Measurements from ENCODE around the gene CDKN1C.

The CDKN1C gene

GRCh38 chr11:2881076-2881980 lies 4.2 kb downstream of the CDKN1C start:
- no peak overlapping the region for H3K4me2 ChIP-seq (ENCODE audit: low read depth, low read length, poor library complexity, severe bottlenecking)
- no peaks in the 10 kb centered on the region for H4K20me1 ChIP-seq (ENCODE audit: low read depth, low read length)
- H3F3A ChIP-seq (ENCODE audit: insufficient read depth): no peaks in the 10 kb centered on the region
- no peak overlapping the region for H2AFZ ChIP-seq (ENCODE audit: low read depth, low read length, severe bottlenecking)
- no peaks in the 10 kb centered on the region for H3K79me2 ChIP-seq (ENCODE audit: insufficient read depth, low read length)
- no peaks in the 10 kb centered on the region for H3K9me2 ChIP-seq (replicated peaks; ENCODE audit: insufficient read depth, low read length)
- H3K9me3 ChIP-seq (ENCODE audit: insufficient read depth, low read length): no peaks in the 10 kb centered on the region
- no peak overlapping the region for H3K27ac ChIP-seq (ENCODE audit: low read depth, low read length)
- H3K4me3 ChIP-seq (ENCODE audit: insufficient read depth, low read length, poor library complexity, severe bottlenecking): no peak overlapping the region
- TF ChIP-seq CTCF (IDR thresholded peaks at IDR 0.05; ENCODE audit: insufficient read depth, low read length, poor library complexity, severe bottlenecking) (no peak), EZH2phosphoT487 (conservative IDR thresholded peaks at IDR 0.05; ENCODE audit: low read length) (no peak)
- H3K36me3 ChIP-seq (ENCODE audit: low read length): no peaks in the 10 kb centered on the region
- no peak overlapping the region for H3K9ac ChIP-seq (ENCODE audit: low read length)
- no peaks in the 10 kb centered on the region for H3K27me3 ChIP-seq (ENCODE audit: low read length)

- Histone ChIP-seq H3K79me2 (ENCODE audit: insufficient read depth, low read length) (no peaks in the 10 kb centered on the region), H3K4me3 (ENCODE audit: insufficient read depth, low read length, poor library complexity, severe bottlenecking) (no peak overlapping the region), H3K9me3 (ENCODE audit: insufficient read depth, low read length) (no peaks in the 10 kb centered on the region), H4K20me1 (ENCODE audit: low read depth, low read length) (no peaks in the 10 kb centered on the region), H3F3A (ENCODE audit: insufficient read depth) (no peaks in the 10 kb centered on the region), H3K9ac (ENCODE audit: low read length) (no peak overlapping the region), H2AFZ (ENCODE audit: low read depth, low read length, severe bottlenecking) (no peak overlapping the region), H3K9me2 (replicated peaks; ENCODE audit: insufficient read depth, low read length) (no peaks in the 10 kb centered on the region), H3K27ac (ENCODE audit: low read depth, low read length) (no peak overlapping the region), H3K27me3 (ENCODE audit: low read length) (no peaks in the 10 kb centered on the region), H3K36me3 (ENCODE audit: low read length) (no peaks in the 10 kb centered on the region), H3K4me2 (ENCODE audit: low read depth, low read length, poor library complexity, severe bottlenecking) (no peak overlapping the region)
- no peak for TF ChIP-seq EZH2phosphoT487 (conservative IDR thresholded peaks at IDR 0.05; ENCODE audit: low read length)
- TF ChIP-seq CTCF (IDR thresholded peaks at IDR 0.05; ENCODE audit: insufficient read depth, low read length, poor library complexity, severe bottlenecking): no peak
Measured at GRCh38 chr11:2880646-2881045, 4.9 kb downstream of the CDKN1C start.

GRCh38 chr11:2878782-2879181 lies 6.8 kb downstream of the CDKN1C start:
- Histone ChIP-seq H3K27ac (ENCODE audit: low read depth, low read length) (no peak overlapping the region), H3K27me3 (ENCODE audit: low read length) (no peaks in the 10 kb centered on the region), H3K4me3 (ENCODE audit: insufficient read depth, low read length, poor library complexity, severe bottlenecking) (no peak overlapping the region), H4K20me1 (ENCODE audit: low read depth, low read length) (no peaks in the 10 kb centered on the region), H3K4me2 (ENCODE audit: low read depth, low read length, poor library complexity, severe bottlenecking) (no peak overlapping the region), H3K79me2 (ENCODE audit: insufficient read depth, low read length) (no peaks in the 10 kb centered on the region), H3K9me2 (replicated peaks; ENCODE audit: insufficient read depth, low read length) (no peaks in the 10 kb centered on the region), H3K9ac (ENCODE audit: low read length) (no peak overlapping the region), H2AFZ (ENCODE audit: low read depth, low read length, severe bottlenecking) (no peak overlapping the region), H3K9me3 (ENCODE audit: insufficient read depth, low read length) (no peaks in the 10 kb centered on the region), H3K36me3 (ENCODE audit: low read length) (no peaks in the 10 kb centered on the region), H3F3A (ENCODE audit: insufficient read depth) (no peaks in the 10 kb centered on the region)
- no peak for TF ChIP-seq CTCF (IDR thresholded peaks at IDR 0.05; ENCODE audit: insufficient read depth, low read length, poor library complexity, severe bottlenecking)
- TF ChIP-seq EZH2phosphoT487 (conservative IDR thresholded peaks at IDR 0.05; ENCODE audit: low read length): no peak
